Aorta (tissue), 5 donors: ENCODE results near the gene PTPRC. TPM values are rescaled to one million over a fixed set of nuclear protein-coding genes. Genes with fewer than 3 reads are reported as not detected.

Experiments
- ATAC-seq: fragments of 200-7000 bp; cut with Tn5 transposase; one replicate; pipeline ENCODE4 v1.9.1; 2022; ENCODE audit warnings: moderate library complexity; ENCODE audit not compliant: low FRiP score
- DNase-seq, 2 donors: peaks; one replicate each; pipeline ENCODE4 v3.0.0-alpha.2; 2020
- H3K27ac ChIP-seq, 2 donors: one replicate each; pipeline ENCODE4 v1.5.1; 2013; ENCODE audit warnings: low read length in 2 of 2, mild to moderate bottlenecking in 2 of 2, moderate library complexity in 2 of 2, control low read depth in 1 of 2, inconsistent platforms in 1 of 2, low read depth in 1 of 2
- H3K27me3 ChIP-seq, 2 donors: one replicate each; pipeline ENCODE4 v1.6.1; 2013; ENCODE audit warnings: control low read depth in 1 of 2, low read length in 1 of 2, mild to moderate bottlenecking in 1 of 2, moderate library complexity in 1 of 2; ENCODE audit not compliant: insufficient read depth in 2 of 2, control insufficient read depth in 1 of 2
- H3K36me3 ChIP-seq, 2 donors: one replicate each; pipeline ENCODE4 v1.6.1; 2013; ENCODE audit warnings: control low read depth in 1 of 2, low read length in 1 of 2, mild to moderate bottlenecking in 1 of 2; ENCODE audit not compliant: insufficient read depth in 2 of 2, control insufficient read depth in 1 of 2
- H3K4me1 ChIP-seq, 2 donors: one replicate each; pipeline ENCODE4 v1.6.1; 2013; ENCODE audit warnings: low read length in 2 of 2, control low read depth in 1 of 2, mild to moderate bottlenecking in 1 of 2, moderate library complexity in 1 of 2; ENCODE audit not compliant: insufficient read depth in 2 of 2, control insufficient read depth in 1 of 2
- H3K4me3 ChIP-seq, 2 donors: one replicate each; pipeline ENCODE4 v1.5.1; 2013; ENCODE audit warnings: low read length in 2 of 2, control low read depth in 1 of 2, mild to moderate bottlenecking in 1 of 2
- H3K9me3 ChIP-seq: one replicate; pipeline ENCODE4 v1.6.1; 2013; ENCODE audit warnings: mild to moderate bottlenecking, low read length; ENCODE audit not compliant: control insufficient read depth
- WGBS, 2 donors: extraction: QIAGEN DNeasy Blood & Tissue Kit; methylation state at CpG; one replicate each; pipeline ENCODE4 v1.1.7; 2013; 5-methylcytosine and 5-hydroxymethylcytosine counted together
- intact Hi-C, 2 donors: fragments of 100-400 bp; cut with DNase I; formaldehyde crosslinking; loops; one replicate each; pipeline versions ENCODE4 v1.14.2 to v1.15.0; 2022
- polyA plus RNA-seq, 2 donors: library from polyadenylated mRNA; stranded (reverse); fragments of 200-250 nt; gene quantifications; one replicate each; pipeline ENCODE4 v1.2.3, GENCODE V29; 2013
- total RNA-seq, 2 donors: library from RNA; stranded (reverse); fragmentation: NEBNext Ultra II Directional; extraction: Animal tissue kit (Norgen Biotek cat#: 25700); gene quantifications; one replicate each; pipeline ENCODE4 v1.2.1, GENCODE V29; 2021
- donor health status: healthy with polysubstance abuse.
- donor health status: Bipolar disorder and iron deficiency.
- donor health status: DM: no; HTN: no; CAD: no.
- donor health status: DM: no; HTN: no; CAD: no.
- donor health status: DM: yes; HTN: yes; CAD: no.

The PTPRC gene
- total and polyA plus RNA-seq, 4 donors, result 1.4 to 89.9 (median 29.7) TPM

DNA sequence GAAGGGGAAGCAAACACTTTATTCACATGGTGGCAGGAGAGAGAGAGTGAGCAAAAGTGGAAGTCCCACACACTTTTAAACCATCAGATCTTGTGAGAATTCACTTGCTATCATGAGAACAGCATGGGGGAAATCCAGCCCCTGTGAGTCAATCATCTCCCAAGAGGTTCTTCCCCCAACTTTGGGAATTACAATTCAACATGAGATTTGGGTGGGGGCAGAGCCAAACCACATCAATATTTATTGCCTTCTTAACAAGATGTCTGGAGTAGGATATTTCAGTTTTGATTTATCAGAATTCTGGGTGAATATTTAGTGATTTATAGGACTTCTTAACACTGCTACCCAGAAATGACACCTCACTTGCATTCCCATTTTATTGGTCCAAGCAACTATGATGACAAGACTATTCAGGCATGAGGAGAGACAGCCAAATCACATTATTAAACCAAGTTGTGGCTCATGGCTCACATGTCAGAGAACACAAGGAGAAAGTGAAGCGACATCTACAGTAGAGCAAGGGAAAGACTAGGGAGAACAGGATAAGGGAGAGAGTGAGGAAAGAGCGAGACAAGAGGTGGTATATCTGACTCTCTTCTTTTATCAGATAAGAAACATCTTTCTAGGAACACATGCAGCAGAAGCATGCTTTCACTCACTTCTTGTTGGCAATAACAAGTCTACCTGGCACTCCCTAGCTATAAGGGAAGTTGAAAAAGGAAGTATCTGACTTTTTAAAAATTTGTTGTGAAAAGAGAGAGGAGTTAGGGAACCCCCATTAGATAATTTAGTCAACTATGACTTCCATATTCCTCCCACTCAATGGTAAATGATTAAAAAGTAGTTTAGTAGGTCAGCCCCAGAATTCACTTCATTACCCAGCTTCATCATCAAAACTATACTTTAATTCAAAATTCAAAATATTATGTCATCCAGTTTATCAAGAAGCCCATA, 36.6 kb upstream of the PTPRC start:
- 90 to 97% methylated on average over 2 of the region's 2 CpGs for WGBS, 2 donors
- H3K4me3 ChIP-seq, result no peak overlapping the region
- ATAC-seq (no peak), DNase-seq (no peak)
- H3K9me3 ChIP-seq, result no peaks in the 10 kb centered on the region
- intact Hi-C loops, result no loop called here
- H3K4me1 ChIP-seq, result no peaks in the 10 kb centered on the region
- no peaks in the 10 kb centered on the region for H3K27me3 ChIP-seq
- H3K27ac ChIP-seq, result no peak overlapping the region
- no peaks in the 10 kb centered on the region for H3K36me3 ChIP-seq

- Histone ChIP-seq H3K9me3 (no peaks in the 10 kb centered on the region), H3K4me1 (no peaks in the 10 kb centered on the region), H3K27me3 (no peaks in the 10 kb centered on the region), H3K27ac (no peak overlapping the region), H3K4me3 (no peak overlapping the region), H3K36me3 (no peaks in the 10 kb centered on the region)
- 30 to 36% methylated on average over 1 of the region's 1 CpG for WGBS, 2 donors
- no peak for ATAC-seq
- DNase-seq, result no peak
- intact Hi-C loops, result no loop called here
These were observed 33.9 kb upstream of the PTPRC start for GRCh38 chr1:198604975-198605374.

GRCh38 chr1:198605406-198605805, 33.4 kb upstream of the PTPRC start:
- 78 to 84% methylated on average over 4 of the region's 4 CpGs for WGBS, 2 donors
- H3K27ac ChIP-seq, result no peak overlapping the region
- no peak for ATAC-seq
- no peaks in the 10 kb centered on the region for H3K27me3 ChIP-seq
- DNase-seq, result no peak
- H3K36me3 ChIP-seq, result no peaks in the 10 kb centered on the region
- intact Hi-C loops, result no loop called here
- no peaks in the 10 kb centered on the region for H3K4me1 ChIP-seq
- H3K9me3 ChIP-seq, result no peaks in the 10 kb centered on the region
- no peak overlapping the region for H3K4me3 ChIP-seq

DNA sequence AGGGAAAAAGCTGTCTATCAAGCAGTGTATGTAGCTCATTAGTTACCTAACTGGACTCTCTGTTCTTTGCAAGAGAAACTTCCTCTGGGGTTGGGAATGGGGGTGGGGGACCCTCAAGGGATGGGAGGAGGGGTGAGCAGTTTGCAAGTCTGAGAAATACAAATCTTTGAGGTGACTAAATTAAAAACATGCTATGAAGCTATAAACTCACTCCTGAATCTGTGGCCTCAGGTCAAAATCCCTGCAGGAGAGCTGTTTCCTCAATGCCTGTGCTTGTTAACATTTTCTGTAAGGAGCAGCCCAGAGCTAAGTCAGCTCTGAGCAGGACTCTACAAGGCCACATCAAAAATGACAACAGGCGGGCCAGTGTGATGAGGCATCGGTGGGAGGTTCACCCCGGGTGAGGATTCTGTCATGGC, 32.8 kb upstream of the PTPRC start:
- no peaks in the 10 kb centered on the region for H3K27me3 ChIP-seq
- no peaks in the 10 kb centered on the region for H3K4me1 ChIP-seq
- no peak overlapping the region for H3K4me3 ChIP-seq
- ATAC-seq (no peak), DNase-seq (no peak)
- intact Hi-C loops, result no loop called here
- 63 to 72% methylated on average over 3 of the region's 3 CpGs for whole genome bisulfite sequencing, 2 donors
- H3K36me3 ChIP-seq, result no peaks in the 10 kb centered on the region
- H3K9me3 ChIP-seq, result no peaks in the 10 kb centered on the region
- H3K27ac ChIP-seq, result no peak overlapping the region

GRCh38 chr1:198607714-198608113, 31.1 kb upstream of the PTPRC start:
- intact Hi-C loops, result no loop called here
- Histone ChIP-seq H3K27me3 (no peaks in the 10 kb centered on the region), H3K4me1 (no peaks in the 10 kb centered on the region), H3K9me3 (no peaks in the 10 kb centered on the region), H3K4me3 (no peak overlapping the region), H3K27ac (no peak overlapping the region), H3K36me3 (no peaks in the 10 kb centered on the region)
- no peak for DNase-seq
- 50 to 51% methylated on average over 2 of the region's 2 CpGs for WGBS, 2 donors
- no peak for ATAC-seq

DNA sequence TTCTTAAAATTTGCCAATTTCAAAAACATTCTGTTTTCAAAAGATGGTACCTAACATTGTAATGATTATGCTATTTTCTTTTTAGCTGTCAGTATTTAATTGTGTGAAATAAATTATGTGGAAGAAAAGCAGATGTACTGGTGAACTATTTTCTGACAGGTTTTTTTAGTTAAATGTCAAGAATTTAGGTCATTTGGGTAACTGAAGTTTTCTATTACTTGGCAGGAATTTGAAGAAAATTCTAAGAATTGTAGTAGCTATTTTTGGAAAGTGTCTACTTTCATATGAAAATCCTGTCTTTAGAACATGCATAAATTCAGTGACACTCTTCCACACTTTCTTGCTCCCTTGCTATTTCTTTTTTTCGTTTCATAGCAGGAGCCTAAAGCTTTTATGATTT, 28.5 kb upstream of the PTPRC start:
- no peak for DNase-seq
- no peak for ATAC-seq
- H3K9me3 ChIP-seq, result no peaks in the 10 kb centered on the region
- H3K27me3 ChIP-seq, result no peaks in the 10 kb centered on the region
- intact Hi-C loops, result no loop called here
- no peak overlapping the region for H3K4me3 ChIP-seq
- WGBS, 2 donors, result 29 to 44% methylated on average over 1 of the region's 1 CpG
- no peaks in the 10 kb centered on the region for H3K36me3 ChIP-seq
- H3K27ac ChIP-seq, result no peak overlapping the region
- no peaks in the 10 kb centered on the region for H3K4me1 ChIP-seq

DNA sequence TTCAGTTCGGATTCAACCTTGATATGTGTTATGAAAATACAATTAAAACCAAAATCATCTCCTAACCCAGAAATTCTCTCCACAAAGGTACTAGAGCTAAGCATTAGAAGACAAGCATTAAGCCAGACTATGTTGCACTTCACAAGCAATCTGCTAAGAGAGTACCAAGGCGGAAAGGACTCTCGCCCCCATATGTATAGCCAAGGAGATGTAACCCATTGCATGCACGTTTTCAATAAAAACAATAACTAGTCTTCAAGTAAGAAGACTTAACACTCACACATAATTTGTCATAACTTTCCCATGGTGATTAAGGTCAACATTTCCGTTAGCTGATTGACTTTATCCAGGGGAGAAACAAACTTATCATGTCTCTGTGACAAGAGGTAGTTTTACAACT, 27.6 kb upstream of the PTPRC start:
- WGBS, 2 donors, result 81 to 86% methylated on average over 5 of the region's 5 CpGs
- Histone ChIP-seq H3K4me3 (no peak overlapping the region), H3K27ac (no peak overlapping the region), H3K9me3 (no peaks in the 10 kb centered on the region), H3K4me1 (no peaks in the 10 kb centered on the region), H3K27me3 (no peaks in the 10 kb centered on the region), H3K36me3 (no peaks in the 10 kb centered on the region)
- DNase-seq (no peak), ATAC-seq (no peak)
- intact Hi-C loops, result no loop called here

- Histone ChIP-seq H3K36me3 (no peaks in the 10 kb centered on the region), H3K27ac (no peak overlapping the region), H3K27me3 (no peaks in the 10 kb centered on the region), H3K4me3 (no peak overlapping the region), H3K9me3 (no peaks in the 10 kb centered on the region), H3K4me1 (no peaks in the 10 kb centered on the region)
- ATAC-seq, result no peak
- intact Hi-C loops, result no loop called here
- DNase-seq, result no peak
- 62 to 64% methylated on average over 6 of the region's 6 CpGs for WGBS, 2 donors
These were observed 26.2 kb upstream of the PTPRC start for GRCh38 chr1:198612471-198613260.

- H3K4me3 ChIP-seq, result no peak overlapping the region
- ATAC-seq (no peak), DNase-seq (no peak)
- no peaks in the 10 kb centered on the region for H3K4me1 ChIP-seq
- intact Hi-C loops, result no loop called here
- H3K9me3 ChIP-seq, result no peaks in the 10 kb centered on the region
- no peaks in the 10 kb centered on the region for H3K27me3 ChIP-seq
- H3K36me3 ChIP-seq, result no peaks in the 10 kb centered on the region
- no peak overlapping the region for H3K27ac ChIP-seq
These were observed 21.4 kb upstream of the PTPRC start for GRCh38 chr1:198617406-198617805.
